COLO829 (cell line): ENCODE measurements around the gene MYO16.
A peak's percentile ranks its signal among the peaks of the same experiment; 100 is the strongest.
"Not testable (repeated sequence)": the region's sequence is repeated elsewhere in the genome, so short reads cannot be mapped to it uniquely, and the experiment has no call there.

Source experiments
- DNase-seq: peaks from one replicate; pipeline ENCODE4 v3.0.0; 2012; ENCODE audit warnings: low spot score

Gene MYO16

DNA sequence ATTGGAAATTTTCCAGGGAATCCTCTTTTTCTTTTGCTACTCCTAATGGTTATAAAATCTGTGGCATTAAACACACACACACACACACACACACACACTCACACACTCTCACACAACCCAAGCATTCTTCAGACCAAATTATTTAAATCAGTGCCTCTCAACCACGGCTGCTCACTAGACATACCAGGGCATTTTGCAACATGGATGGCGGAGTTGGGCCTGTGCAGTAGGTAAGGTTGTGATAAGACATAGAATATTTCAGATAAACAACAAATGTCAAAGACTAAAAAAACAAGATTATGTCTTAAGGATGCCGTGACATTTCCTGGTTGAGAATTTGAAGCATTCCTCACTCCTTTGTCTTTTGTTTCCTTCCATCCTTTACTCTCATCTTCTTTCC lies 443.1 kb downstream of the MYO16 start:
- DNase-seq, result no peak

DNA sequence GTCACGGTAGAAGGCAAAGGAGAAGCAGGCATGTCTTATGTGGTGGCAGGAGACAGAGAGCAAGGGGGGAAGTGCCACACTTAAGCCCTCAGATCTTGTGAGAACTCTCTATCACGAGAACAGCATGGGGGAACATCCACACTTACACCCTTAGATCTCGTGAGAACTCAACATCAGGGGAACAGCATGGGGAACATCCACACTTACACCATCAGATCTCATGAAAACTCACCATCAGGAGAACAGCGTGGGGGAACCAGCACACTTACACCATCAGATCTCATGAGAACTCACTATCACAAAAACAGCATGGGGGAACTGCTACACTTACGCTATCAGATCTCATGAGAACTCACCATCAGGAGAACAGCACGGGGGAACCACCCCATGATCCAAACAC lies 445.0 kb downstream of the MYO16 start:
- no peak for DNase-seq

DNA sequence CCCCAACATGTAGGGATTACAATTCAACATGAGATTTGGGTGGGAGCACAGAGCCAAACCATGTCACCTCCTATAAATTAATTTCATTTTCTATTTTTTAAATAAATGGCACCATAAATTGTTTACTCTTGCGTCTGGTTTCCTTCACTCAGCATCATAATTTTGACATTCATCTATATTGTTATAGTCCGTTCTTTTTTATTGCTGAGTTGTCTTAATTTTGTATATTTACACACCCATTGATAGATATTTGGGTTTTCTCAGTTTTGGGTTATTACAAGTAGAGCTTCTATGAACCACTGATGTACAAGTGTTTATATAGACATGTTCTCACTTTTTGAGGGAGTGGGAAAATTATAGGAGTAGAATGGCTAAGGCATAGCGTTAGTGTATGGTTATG lies 445.4 kb downstream of the MYO16 start:
- no peak for DNase-seq

DNA sequence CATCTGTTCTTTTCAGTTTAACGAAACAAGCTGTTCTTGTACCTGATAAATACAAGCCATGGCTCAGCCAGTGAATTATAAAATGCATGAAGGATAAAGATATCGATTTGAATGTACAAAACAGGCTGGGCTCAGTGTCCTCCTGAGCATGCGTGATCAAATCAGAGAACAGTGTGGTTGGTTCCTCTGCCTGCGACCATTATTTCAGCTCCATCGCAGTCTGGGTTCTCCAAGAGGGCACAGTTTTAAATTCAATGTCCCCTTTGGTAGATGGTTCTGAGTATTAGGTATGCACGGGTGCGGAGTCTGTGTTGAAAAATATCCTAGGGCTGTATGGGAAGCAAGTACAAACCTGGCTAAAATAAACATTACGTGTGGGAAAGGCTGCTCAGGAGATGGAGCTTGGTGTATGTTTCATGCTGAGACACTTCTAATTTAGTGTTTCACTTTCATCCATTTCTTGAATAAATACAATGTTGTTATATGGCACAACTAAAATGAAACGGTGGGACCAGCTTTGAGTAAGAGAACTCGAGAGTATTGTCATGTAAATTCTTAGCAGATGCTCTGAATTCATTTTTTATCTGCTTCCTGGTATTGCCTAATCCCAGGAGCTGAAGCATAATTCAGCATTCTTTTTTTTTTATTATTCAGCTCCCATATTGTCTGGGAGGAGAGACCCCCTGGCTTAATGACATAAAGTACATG lies 458.7 kb downstream of the MYO16 start:
- DNase-seq, result no peak

DNA sequence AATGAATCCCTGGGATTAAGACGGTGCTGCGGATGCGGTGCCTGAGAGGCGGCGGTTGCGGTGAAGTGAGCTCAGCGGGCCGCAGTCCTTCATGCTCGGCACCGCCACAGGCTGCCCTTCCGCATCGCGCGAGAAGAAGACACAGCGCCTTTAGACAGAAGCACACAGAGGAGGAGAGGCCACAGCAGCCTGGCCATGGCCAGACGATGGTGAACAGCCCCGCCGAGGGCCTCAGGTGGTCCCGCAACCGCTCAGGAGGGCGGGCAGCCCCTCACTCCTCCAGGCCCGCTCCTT lies 459.2 kb downstream of the MYO16 start:
- DNase-seq, result no peak

DNA sequence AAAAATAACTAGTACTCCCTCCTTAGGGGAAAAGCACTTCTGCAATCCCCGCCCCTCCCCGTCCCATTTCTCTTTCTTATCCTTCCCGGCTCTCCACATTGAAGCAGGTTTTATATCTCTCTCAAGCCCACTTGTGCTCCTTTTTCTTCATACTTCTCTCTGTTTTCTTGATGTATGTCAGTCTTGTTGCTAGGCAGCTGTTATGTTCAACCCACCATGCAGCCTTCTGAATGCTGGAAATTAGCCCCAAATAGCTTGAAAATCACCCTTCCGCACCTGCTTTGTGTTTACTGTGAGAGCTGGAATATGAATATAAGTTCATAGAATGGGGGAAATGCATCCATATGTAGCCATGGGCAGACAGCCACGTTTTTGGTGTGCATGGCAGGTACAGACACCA lies 461.4 kb downstream of the MYO16 start:
- DNase-seq, result no peak

DNA sequence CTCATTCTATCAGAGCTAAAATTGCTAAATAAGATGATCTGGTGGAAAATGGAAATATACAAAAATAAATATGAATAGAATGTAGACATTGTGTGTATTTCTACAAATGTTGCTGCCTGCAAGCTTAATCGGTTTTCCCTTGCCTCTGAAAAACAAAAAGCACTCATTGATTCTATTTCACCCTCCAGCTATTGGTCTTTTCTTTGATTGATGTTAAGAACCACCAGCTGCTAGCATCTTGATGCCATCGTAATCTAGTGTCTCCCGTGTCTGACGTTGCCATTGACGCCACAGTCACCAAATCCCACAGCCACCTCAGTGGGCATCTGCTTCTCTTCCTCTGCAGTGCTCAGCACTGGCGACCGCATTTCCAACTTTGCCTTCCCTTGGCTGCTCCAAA lies 461.8 kb downstream of the MYO16 start:
- DNase-seq, result no peak

DNA sequence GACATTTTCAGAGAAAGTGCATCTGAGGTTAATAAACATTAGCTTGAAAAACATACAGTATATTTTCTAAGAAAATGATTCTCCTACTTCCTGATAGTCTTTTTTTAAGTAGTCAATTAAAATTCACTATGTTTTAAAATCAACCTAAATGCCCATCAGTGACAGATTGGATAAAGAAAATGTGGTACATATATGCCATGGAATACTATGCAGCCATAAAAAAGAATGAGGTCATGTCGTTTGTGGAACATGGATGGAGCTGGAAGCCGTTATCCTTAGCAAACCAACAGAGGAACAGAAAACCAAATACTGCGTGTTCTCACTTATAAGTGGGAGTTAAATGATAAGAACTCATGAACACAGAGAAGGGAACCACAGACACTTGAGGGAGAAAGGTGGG lies 462.8 kb downstream of the MYO16 start:
- not testable (repeated sequence) for DNase-seq

DNA sequence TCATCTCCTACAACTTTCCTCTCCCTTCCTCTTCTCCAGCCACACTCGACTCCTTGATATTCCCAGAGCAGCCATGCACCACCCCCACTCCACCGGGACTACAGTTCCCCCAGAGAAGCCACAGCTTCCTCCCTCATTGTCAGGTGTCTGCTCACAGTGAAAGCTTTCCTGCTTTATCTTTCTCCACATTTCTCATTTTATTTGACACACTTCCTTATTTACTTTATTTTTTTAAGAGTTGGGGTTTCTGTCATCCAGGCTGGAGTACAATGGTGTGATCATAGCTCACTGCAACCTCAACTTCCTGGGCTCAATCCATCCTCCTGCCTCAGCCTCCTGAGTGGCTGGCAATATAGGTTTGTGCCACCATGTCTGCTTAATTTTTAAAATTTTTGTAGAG lies 464.6 kb downstream of the MYO16 start:
- no peak for DNase-seq

DNA sequence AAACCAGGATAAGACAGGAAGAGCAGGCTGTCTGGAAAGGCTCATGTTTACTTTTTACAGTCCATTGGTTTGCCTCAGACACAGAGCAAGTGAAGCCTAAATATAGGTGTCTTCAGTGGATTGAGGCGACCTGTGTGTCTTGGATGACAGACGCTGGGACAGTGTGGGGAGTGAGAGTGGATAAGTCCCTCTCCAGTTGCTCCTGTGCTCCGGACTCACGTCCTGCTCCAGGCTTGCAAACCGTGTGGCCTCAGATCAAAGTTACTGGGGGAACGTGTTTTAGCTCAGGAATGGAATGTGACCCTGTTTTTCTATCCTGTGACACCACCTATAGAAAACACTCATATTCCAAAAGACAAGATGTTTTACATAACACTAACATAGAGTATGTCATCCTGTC lies 465.7 kb downstream of the MYO16 start:
- no peak for DNase-seq

DNA sequence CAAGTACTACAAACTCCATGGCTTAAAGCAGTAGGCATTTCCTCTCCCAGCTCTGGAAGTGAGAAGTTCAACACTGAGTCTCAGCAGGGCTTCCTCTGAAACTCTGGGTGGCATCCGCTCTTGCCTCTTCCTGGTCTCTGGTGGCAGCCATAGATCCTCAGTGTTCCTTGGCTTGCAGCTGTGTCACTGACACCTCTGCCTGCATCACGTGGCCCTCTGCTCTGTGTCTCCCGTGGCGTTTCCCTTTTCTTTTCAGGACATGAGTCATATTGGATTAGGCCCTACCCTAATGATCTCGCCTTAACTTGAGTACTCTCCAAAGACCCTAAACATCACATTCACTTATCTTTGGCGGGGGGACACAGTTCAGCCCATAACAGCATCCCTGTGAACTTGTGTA lies 466.7 kb downstream of the MYO16 start:
- no peak for DNase-seq

DNA sequence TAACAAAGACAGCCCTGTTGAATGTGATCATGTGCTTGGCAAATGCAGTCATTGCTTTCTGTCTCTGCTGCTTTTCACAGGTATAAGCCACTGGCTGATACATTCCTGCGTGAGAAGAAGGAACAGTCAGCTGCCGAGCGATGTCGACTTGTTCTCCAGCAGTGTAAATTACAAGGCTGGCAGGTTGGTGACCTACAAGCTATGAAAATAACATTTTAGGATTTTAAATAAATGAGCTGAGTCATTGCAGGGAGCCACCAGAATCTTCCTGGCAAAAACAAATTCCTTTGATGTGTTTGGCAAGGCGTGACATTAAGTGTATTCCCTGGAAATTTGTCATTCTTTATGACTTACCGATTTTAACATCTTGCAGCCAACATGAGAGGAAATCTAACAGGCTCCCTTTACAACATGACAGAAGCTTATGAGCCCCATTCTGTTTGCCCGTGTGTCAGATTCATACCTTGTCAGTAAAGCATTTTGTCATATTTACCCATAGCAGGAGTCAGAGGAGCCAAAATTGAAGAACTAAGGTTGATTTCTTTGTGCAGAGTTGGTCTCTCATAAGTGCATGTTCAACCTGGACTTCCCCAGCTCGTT lies 471.4 kb downstream of the MYO16 start:
- DNase-seq, result no peak

DNA sequence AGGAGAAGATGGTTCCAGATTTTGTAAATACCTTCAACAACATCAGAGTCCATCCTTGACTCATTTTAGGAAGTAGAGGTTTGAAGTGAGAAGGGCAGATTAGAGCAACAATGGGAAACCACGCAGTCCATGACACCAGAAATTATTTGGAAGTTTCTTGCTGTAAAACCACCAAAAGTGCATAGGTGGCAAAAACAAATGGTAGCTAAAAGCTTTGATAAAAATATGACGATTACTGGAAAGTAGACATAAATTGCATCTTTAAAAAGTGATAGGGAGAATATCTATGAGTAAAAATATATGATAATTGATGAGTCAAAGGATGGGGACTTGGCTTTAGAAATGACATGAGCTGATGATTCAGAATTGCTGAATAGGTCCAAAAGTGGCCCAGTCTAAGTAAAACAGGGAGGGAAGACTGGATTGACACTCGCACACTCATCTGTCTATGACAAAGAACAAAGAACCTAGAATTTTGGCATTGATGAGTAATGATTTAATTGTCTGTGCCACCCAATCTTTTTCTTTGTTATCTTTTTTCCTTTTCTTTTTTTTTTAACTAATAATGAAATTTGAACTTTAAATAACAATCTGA lies 472.2 kb downstream of the MYO16 start:
- no peak for DNase-seq

DNA sequence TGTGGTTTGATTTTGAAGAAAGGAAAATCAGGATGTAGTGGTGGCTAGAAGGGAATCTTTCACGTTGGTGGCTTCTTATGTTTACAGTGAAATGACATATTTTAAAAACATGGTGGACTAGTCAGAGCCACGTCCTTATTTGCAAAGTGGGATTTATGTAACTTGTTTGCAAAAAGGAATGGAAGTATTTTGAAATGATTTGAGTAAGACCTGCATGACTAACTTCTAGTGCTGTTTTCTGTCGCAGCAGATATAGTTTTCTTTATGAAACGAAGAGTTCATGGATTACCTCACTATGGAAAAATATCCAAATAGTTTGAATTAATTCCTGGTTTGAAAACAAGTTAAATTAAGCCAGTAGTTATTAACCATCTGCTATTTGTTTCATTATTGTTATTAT lies 476.5 kb downstream of the MYO16 start:
- DNase-seq, result no peak

DNA sequence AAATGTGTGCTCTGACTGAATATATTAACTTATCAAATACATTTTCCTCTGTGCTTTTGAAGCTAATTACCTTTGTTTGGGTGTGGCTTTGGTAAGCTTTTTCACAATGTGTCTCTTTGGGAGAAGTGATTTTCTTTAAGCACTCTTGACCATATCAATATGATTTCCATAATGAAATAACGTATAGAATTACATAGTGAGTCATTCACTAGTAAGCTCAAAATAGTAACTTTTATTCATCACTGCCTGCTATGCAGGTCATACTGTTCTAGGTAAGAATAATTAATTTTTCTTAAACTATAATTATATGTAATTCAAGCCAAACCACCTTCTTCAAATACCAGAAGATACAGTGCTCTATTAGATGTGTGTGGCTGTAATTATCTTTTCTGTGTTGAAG lies 480.7 kb downstream of the MYO16 start:
- peak; percentile 8 for DNase-seq

DNA sequence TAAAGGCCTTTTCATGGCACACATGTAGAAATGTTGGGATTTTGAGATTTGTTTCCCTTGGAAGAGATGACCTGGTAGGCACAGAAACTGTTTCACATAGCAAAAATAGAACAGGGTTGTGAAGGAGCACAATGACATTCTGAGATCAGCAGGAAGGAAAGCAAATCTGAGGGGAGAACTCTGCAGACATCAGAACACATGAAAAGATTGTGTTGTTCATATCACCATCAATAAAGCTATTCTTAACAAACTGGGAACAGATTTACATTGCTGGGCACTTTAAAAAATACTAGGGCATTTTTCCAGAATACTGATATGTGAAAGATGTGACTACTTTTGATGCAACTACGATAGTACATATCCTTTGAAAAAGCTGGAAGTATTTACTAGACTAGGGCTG lies 481.7 kb downstream of the MYO16 start:
- DNase-seq, result peak; percentile 72

DNA sequence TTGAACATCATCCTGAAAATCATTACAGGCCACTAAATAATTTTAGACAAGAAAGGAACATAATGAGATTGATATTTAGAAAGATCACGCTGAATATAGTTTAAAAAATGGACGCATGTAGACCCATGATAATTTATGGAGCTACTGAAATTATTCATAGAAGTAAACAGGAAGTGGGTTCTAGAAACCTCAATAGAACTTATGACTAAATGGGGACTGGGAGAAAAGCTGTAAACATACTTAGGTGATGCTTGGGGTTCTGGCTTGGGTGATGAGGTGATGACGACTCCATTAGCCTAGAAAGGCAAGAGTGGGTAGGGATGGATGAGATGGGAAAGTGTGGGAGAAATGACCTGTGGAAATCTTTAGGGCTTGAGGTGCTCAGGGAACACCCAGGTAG lies 484.0 kb downstream of the MYO16 start:
- no peak for DNase-seq

DNA sequence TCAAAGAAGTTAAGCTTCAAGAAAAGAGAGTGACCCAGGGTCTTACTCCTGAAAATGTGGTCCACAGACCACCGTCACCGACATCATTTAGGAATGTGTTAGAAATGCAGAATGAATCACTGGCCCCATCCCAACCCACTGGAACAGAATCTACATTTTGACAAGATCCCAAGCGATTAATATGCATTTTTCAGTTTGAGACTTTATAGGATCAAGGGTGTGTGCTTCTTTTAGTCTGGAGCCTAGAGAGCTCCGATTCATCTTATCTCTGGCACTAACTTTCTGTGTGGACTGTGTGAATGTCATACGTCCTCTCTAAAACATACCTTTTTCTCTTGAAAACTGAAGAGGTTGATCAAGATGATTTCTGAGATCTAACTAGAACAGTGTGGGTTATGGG lies 484.8 kb downstream of the MYO16 start:
- no peak for DNase-seq

DNA sequence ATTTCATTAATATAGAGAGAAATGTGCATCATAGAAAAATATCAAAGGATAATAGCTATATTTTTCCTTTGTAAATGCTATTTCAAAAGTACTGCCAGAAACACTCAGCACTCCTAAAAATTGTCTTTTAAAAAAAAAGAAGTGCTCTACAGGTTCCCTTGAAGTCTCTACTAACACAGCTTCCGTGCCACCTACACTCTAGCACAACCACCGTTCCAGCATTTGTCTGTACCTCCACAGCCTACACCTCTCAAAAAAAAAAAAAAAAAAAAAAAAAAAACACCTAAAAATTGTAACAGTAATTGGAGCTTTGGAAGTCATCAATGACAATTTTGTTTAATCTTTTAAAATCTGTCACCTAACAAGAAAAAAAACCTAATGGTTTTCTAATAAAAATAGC lies 485.6 kb downstream of the MYO16 start:
- DNase-seq, result no peak

DNA sequence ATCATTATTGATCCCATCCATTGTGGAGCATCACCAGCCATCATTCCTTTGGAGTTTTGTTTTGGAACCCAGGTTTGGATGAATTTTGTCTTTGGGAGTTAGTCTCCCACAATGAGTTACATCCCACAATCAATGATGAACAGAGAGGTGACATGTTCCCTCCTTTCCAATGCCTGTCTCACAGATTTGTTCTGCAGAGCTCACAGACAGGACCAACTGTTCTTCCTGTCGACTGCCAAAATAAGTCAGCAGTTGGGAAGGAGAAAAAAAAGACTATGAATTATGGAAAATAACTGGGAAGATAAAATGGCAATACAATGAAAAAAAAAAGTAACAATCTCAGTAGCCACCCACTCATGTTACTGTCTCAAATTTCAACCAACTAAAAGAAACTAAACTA lies 489.1 kb downstream of the MYO16 start:
- DNase-seq, result no peak

DNA sequence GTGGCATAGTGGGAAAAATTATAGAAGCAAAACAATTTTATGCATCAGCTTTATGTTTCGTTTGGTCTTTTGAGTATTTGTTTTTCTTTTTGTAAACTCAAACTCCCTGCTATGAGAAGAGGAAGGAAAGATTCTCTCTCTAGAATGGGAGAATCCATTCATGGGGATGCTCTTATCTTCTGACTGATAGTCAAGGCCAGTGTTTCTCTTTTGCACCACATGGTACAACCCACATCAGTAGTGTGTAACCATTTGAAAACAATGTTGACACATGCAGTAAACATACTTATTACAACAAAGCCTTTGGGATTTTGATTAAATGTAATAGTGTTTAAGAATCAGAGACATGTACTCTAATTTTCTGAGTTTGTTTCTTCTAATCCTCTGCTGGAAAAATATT lies 490.5 kb downstream of the MYO16 start:
- DNase-seq, result no peak

DNA sequence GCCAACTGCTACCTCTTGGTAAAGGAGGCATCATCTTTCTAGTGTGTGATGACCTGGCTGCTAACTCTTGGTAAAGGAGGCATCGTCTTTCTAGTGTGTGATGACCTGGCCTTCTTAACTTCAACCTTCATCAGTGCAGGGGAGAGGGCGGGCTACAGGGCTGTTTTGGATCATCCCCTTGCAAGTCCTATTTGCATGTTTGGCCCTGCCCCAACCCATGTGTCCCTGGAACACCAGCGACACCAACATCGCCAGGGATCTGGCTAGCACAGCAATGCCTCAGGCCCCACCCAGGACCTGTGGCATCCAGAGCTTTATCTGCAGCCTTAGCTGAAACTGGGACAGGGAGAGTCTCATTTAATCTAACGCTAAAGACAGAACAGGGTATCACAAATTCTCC lies 492.4 kb downstream of the MYO16 start:
- no peak for DNase-seq

DNA sequence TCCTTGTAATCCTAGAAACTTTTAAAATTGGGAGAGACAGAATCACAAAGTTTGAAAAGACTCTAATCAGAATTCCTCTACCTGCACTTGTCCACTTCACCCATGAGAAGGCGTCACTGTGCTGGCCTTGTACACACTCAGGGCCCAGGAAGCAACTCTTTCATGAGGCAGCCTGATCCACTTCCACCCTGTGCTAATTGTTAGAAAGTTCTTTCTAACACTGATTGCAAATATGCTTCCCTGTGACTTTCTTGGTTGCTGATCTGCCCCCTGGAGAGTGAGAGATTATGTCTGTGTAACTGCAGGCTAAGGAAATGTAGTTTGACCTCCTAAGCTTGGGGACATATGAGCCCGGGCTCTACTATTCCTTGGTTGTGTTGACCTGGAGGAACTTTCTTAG lies 494.6 kb downstream of the MYO16 start:
- DNase-seq, result no peak

DNA sequence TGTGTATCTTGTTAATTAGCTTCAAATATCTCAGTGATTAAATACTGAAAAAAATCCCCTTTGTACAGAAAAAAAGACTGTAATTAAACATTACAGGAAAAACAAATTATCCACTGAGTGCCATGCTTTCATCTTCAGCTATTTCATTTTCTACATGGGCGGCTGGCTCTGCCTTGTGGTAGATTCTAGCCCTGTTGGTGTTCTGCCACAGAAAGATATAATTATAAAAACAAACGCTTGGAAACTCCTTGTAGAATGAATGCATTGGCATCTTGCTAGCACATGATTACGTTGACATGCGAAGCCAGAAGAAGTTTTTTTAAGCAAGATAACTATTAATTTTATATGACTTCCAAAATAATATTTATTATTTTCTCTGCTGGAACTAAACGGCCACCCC lies 496.8 kb downstream of the MYO16 start:
- DNase-seq, result no peak
